HG03558 (cell line): ENCODE results near the gene RHOBTB3.

Experiments used
- ATAC-seq: cut with Tn5 transposase; IDR thresholded peaks from one replicate; pipeline ENCODE4 v1.9.1; 2021; ENCODE audit warnings: moderate number of reproducible peaks; ENCODE audit not compliant: unreplicated experiment; ENCODE audit errors: extremely low read depth

RHOBTB3 gene

DNA sequence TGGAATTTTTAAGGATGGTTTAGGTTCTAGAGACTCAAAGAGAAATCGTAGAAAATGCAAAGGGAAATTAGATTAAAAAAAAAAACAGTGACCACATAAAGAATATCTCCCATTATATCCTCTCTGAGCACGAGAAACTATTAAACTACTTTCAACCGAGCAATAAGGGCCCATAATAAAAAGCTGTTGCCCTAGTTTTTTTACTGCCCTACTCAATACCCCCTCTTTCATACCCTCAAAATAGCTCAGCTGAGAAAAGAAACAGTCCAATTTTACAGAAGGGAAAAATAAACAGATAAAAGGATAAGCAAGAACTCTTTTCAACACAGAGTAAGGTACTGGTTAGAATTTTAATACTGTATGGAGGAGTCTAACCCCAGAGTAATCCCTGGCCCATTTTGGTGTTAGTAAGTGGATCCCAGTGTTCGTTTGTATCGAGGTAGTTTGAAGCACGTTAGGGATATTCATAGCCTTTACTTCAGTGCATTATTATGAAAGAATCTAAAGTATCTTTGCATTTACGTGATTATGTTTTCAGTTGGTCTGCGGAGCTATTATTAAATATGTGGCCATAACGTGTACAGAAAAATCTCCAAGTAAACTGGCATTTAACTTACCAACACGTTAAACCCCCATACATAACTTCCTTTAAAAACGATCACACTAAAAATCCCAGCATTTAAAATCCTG is 980 bp upstream of the RHOBTB3 start:
- no peak for ATAC-seq

DNA sequence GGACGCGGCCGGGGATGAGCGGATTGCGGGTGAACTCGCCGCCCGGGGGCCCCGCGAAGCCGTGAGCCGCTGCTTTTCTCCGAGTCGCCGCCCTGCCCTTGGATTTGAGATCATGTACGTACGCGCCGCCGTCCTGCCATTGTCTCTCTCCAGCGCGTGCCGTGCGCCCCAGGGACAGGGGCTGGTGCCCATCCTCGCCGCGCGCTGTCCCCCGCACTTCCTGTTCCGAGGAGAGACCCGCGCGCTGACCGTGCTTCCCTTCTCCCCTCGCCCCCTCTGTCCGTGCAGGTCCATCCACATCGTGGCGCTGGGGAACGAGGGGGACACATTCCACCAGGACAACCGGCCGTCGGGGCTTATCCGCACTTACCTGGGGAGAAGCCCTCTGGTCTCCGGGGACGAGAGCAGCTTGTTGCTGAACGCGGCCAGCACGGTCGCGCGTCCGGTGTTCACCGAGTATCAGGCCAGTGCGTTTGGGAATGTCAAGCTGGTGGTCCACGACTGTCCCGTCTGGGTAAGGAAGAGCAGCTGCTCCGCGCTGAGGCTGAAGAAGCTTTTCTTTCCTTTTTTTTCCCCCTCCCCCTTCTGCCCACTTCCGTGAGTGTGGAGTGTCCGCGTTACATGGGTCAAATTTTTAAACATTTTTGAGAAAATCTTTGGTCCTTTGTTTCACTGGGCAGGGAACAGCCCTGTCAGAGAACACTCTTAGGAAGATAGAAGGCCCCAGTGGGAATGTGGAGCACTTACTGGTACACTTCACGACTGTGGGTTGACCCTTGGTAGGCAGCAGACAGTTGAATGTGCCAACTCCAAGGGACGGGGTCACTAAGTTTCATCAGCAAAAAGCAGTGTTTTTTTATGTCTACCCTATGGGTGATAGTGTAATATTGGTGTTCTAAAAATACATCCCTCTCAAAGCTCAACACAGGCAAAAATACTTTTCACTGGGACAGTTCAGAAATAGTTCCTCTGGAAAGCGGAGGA is 727 bp downstream of the RHOBTB3 start:
- ATAC-seq: no peak

DNA sequence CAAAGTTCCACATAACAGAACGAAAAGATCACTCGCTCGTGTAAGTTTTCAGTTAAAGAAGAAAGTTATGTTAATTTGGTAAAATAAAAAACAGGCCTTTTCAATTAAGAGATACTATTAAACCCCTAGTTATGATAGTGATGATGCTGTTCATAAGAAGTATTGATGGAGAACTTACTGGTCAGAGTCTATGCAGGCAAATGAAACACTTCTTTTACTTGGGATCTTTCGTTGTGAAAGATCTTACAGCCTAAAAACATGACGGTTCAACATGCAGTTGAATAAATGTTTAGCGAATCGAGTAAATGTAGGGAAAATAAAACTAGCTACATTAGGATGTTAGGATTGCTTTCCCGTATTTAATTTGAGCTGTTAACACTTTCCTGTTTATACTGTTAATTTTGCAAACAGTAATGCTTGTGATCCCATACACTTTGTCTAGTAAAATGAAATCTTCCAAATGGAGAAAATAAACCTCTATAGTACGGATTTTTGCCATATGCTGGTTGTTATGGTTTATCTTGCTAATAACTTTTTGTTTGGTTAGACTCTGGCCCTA is 2.0 kb downstream of the RHOBTB3 start:
- ATAC-seq: no peak

DNA sequence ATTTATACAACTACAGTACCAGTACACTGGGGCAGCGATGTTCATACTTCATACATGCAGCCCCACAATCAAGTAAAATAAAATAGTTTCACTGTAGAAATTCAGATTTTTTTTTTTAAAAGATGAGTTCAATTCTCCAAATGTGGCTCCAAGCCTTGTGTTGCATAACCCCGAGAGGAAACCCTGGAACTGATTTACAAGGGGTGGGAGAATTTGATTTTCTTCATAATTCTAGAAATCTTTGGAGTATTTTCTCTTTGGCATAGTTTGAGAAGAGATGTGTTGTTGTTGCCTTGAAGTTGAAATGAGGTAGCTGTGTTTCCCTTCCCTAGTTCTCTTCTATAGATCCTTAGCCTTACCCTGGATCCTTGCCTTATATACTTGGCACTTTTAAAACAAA is 3.1 kb downstream of the RHOBTB3 start:
- no peak for ATAC-seq

DNA sequence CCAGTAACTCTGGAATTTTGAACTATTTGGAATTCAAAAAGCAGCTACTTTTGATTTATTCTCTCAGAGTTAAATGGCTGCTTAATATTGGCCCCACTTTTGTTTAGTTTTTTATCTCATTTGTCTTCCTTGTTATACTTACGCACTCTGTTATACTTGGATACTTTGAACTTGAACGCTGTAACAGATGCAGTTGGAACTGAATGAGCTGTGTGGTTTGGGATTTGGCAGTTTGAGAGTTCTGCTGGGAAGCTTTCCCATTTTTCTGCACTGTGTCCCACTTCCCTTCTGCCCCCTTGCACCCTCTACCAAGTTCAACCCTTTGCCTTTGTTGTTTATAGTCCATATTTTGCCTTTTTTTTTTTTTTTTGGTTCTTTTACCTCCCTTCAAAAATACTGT is 3.8 kb downstream of the RHOBTB3 start:
- ATAC-seq: no peak

DNA sequence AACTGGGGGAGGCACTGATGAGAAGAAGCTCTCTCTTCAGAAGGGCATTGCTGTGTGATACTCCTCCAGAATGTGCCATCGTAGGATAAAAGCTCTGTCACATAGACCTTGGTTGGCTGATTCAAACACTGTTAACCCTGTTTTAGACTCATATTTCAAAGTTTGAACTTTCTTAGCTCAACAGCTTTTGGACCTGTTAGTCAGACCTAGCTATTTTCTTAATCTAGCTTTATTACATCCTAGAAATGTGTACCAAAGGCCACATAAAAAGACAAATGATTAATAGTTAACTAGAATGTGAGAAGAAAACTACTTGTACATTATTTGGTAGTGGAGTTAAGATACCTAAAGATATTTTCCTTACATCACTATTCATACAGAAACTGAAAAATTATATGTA is 4.3 kb downstream of the RHOBTB3 start:
- no peak for ATAC-seq

DNA sequence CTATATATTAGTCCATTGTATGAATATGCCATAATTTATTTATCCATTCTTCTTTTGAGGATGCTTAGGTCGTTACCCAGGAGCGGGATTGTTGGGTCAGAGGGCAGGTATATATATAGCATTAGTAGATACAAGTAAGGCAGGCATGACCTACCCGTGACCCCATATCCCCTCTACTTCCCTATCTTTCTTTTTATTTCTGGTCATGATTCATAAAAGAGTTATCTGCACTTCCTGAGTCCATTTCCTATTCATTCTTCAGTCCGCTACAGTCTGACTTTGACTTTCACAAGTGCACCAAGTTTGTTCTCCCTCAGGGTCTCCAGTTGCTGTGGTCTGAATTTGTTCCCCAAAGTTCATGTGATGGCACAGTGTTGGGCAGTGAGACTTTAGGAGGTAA is 6.9 kb downstream of the RHOBTB3 start:
- ATAC-seq: no peak

DNA sequence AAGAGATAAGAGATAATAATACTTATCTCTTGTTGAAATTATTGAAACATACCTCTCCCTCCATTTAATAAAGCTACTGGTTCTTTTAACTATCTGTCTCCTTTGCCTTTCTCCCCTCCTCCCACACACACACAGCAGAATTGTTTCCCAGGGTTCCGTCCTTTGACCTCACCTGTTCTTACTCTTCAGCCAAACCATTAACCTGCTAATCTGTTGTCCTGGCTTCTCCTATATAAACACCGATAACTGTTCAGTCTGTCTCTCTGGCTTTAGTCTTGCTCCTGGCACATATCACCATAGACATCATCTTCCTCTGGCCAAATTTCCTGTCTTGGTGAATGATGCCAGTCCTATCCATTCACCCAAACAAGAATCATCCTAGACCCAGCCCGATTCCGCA is 7.7 kb downstream of the RHOBTB3 start:
- no peak for ATAC-seq

DNA sequence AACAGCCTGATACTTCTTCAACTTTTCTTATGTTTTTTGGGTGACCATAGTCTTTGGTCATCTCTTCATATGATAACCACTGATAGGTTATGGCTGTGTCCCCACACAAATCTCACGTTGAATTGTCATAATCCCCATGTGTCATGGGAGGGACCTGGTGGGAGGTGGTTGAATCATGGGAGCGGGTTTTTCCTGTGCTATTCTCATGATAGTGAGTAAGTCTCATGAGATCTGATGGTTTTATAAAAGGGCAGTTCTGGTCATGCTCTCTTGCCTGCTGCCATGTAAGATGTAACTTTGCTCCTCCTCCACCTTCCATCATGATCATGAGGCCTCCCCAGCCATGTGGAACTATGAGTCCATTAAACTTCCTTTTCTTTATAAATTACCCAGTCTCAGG is 8.7 kb downstream of the RHOBTB3 start:
- no peak for ATAC-seq

DNA sequence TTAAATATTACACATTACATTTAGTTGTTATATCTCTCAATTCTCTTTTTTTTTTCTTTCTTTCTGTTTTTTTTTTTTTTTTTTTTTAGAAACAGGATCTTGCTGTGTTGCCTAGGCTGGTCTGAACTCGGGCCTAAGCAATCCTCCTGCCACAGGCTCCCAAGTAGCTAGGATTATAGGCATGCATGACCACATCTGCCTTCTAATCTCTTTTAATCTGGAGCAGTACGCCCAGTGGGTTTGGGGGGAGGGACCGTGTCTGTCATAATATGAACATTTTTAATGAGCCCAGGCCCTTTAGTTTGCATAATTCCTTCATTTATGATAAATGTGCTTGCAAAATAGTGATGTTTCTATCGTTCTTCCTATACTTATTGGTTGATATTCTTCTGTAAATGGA is 10.3 kb downstream of the RHOBTB3 start:
- no peak for ATAC-seq

DNA sequence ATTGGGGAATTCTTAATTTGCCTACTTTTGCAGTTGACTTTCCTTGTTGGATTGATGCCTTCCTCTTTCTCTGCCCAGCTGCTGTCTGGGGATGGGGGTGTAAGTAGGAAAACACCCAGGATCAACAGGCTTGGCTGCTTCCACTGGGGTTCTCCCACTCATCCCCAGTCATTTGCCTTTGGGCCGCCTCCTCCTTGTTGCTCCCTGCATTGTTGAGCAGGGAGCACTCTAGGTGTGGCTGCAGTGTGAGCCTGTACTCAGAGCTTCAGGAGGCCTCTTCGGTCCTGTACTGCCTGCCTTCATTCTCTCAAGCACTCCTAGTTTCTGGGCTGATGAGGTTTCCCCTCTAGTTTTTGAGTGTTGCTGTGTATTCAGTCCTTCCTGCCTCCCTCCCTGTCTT is 12.1 kb downstream of the RHOBTB3 start:
- ATAC-seq: no peak

DNA sequence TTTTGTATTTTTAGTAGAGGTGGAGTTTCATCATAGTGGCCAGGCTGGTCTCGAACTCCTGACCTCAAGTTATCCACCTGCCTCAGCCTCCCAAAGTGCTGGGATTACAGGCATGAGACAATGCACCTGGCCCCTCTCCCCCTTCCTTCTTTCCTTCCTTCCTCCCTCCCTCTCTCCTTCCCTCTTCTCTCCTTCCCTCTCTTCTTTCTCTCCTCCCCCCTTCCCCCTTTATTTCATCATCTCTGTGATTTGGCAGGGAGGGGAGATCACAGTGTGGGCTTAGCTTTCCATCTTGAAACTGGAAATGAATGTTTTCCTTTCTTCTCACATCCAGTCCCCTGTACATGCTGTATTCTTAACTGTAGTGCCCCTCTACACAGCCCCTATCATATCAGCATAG is 12.7 kb downstream of the RHOBTB3 start:
- ATAC-seq: no peak

DNA sequence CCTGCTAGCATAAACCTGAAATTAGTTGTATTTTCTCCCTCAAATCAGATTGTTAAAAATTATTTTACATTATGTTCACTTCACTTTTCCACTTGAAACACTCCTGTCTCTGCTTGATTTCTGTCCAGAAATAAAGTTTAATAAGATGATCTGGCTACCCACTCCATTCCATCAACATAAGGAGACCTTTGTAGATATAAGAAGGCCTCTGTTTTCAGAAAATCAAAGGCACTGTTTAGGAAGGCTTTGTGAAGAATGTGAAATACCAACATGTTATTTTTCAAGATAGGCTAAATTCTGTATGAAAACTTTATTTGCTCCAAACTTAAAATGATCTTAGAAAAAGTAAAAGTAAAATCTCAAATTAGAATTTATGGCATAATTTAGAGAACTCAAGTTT is 15.1 kb downstream of the RHOBTB3 start:
- ATAC-seq: no peak

DNA sequence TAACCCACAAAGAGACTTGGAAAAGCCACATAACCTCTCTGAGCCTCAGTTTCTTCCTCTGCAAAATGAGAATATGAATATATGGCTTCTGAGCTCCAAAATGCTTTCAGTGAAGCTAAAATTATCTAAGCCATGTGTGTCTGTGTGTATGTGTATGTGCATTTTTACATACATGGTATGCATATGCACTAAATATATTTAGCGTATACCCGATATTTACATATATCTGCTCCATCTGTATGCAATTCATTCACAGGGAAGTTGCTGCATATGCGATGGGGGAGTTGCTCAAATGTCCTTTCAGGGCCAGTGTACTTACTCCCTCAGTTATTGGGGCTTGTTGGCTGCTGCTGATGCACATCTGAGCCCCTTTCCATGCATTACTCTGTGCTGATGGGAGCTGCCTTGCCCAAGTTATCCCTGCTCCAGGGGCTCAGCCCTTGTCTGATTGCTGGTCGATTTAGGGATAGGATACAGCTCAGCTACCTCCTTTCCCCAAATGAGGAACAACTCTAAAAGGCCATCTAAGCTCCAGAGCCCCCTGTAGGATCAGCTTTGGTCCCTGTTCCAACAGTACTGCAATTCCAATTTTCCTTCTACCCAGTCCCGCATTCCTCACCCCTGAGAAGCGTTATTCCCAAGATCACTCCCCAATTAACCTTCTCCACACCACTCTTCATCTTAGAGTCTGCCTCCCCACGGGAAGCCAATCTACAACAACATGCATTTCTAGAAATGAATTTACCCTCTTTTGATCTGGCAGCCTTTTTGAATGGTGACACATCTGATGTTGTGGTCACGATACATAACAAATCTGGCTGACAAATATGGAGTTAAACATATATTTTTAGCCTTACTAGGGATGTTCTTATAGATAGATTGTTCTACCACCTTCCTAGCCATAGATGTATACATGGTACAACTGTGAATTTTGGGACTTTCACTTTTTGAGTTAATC is 15.9 kb downstream of the RHOBTB3 start:
- ATAC-seq: no peak

DNA sequence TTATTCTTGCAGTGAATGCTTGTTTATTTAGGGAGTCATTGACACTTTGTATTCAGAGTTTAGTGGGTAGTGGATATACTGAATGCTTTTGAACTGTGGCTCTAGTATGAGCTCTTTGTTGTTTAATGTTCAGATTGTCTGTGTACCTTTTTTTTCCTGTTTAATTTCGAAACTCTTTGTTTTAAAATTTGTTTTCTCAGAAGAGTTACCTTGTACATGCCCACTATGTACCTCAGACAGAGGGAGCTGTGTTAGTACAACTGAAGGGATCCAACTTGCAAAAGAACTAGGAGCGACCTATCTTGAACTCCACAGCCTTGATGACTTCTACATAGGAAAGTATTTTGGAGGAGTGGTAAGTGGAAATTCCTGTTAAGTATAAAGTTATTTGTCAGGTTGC is 17.0 kb downstream of the RHOBTB3 start:
- no peak for ATAC-seq

DNA sequence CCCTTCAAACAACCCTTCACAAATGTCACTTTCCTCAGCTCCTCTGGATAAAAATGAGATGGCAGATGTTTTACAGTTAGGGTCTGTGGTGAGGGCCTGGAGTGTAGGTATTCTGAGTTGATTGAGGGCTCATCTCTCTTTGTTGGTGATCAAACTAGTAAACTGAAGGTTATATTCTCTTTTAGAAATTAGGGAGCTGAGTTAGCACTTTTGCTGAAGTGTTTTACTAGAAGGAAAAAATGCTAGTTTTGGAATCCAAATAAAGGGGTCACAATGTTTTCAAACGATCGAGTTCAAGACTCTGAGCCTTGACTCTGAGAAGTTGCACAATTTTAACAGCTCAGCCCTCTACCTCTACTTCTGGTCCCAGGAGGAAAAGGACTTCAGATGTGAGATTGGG is 23.4 kb downstream of the RHOBTB3 start:
- no peak for ATAC-seq

DNA sequence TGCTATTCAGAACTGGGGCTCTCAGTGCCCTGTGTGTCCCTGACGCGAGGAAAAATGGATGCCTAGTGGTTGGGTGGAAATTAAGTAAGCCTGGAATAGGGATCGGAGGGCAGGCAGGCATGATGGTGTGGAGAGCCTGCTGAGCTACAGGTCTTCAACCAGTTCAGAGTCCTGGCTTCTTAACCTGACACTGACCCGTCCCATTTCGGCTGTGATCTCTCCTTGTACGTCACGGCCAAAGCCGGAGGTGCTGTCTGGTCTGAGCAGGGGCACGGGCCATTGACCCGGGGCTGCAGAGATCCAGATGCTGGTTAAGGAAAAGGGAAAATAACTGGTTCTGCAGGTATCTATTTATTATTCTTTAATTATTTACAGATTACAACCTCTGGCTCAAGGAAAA is 27.9 kb downstream of the RHOBTB3 start:
- no peak for ATAC-seq

DNA sequence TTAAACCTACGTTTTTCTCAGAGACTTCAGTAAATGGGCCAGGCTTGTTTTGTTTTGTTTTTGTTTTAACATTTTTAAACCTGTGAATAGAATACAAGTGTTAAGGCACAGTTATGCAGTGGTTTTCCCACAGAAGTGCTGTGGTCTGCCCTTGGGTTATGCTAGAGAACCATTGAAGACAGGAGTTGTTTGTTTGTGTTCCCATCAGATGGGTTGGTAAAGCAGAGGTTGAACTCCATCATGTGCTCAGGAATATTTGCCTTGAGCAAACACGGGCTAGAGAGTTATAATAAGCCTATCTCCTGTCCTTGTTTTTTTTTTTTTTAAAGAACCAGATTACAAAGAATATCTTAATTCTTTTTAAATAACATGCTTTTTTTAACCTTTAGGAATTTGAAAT is 28.5 kb downstream of the RHOBTB3 start:
- no peak for ATAC-seq

DNA sequence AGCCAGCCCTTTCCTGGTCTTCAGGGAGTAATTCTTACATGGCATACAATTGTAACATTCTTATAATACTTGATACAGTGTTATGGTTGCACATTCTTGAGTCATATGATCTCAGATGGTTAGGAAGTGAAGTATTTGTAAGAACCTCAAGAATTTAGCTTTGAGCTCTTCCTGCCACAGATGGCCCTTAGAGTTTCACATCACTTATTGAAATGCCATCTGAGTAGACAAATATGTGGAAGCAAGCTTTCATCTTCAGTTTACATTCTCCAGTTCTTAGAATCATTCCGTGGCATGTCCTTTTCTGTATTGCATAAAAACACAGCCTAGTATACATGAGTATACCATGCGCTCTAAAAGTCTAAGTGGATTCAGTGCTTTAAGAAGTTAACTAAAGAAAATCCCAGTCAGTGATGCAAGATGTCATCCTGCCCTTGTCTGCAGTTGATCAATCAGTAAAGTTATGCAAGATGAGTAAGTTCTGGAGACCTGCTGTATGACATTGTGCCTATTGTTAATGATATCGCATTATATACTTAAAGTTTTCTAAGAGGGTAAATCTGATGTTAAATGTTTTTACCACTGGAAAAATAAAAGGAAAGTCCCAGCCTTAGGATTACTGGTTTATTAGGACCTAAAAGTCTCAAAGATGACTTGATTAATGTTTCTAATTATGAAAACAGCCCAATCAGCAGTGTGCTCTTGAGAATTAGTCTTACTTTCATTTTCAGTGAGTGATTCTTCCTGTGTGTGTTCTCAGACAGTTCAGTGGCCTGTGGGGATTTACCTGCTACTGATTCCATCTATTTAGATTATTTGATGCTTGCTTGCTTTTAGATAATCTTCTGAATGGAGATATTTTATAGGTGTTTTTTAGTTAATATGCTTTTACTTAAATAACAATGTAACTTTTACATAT is 29.4 kb downstream of the RHOBTB3 start:
- peak; percentile 83 for ATAC-seq
